HG03066 (cell line): ENCODE results near the gene MAN2A2.
"Not testable (repeated sequence)": the region's sequence is repeated elsewhere in the genome, so short reads cannot be mapped to it uniquely, and the experiment has no call there.

Experiments
- ATAC-seq: cut with Tn5 transposase; IDR thresholded peaks from one replicate; pipeline ENCODE4 v1.9.1; 2021; ENCODE audit warnings: low read depth; ENCODE audit not compliant: unreplicated experiment

MAN2A2 gene

DNA sequence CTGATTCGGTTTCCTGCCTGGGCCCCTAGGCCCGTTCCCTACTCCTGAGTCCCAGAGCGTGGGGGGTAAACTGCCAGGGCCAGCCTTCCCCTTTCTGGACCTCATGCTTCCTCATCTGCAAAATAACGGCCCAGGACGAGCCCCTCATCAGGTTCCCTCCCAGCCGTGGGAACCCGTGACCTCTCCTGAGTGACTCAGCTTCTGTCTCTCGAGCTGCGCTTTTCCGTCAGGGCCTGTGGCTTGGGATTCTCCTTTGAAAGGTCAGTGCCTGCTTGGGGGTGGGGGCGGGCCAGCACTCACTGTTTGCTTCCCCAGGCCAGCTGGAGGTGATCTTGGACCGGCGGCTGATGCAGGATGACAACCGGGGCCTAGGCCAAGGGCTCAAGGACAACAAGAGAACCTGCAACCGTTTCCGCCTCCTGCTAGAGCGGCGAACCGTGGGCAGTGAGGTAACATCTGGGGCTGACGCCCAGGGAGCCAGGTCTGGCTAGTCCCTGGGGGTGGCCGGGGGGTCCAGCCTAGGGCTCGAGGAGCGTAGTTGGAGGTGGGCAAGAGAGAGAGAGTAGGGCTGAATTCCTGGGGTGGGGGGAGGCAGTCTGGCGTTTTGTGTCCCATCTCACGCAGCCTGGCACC, 12.8 kb downstream of the MAN2A2 start:
- ATAC-seq: no peak

GRCh38 chr15:90916461-90916860, 13.4 kb downstream of the MAN2A2 start:
- ATAC-seq: no peak

DNA sequence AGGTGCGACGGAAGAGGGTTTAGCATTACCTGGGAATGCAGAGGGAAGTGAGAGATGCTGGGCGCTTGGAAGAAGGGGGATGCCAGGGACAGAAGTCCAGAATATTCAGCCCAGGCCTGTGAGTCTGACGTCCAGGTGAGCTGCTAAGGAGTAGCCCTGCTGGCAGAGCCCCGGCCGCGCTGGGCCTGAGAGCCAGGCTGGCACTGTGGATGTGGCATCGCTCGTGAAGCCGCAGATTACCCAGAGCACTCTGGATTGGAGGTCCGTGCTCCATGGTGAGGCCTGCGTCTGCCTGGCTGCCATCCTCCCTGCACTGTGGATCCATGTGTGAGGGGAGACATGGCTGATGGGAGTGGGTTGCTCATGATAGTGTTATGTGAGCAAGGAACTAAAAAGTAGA, 14.5 kb downstream of the MAN2A2 start:
- no peak for ATAC-seq

DNA sequence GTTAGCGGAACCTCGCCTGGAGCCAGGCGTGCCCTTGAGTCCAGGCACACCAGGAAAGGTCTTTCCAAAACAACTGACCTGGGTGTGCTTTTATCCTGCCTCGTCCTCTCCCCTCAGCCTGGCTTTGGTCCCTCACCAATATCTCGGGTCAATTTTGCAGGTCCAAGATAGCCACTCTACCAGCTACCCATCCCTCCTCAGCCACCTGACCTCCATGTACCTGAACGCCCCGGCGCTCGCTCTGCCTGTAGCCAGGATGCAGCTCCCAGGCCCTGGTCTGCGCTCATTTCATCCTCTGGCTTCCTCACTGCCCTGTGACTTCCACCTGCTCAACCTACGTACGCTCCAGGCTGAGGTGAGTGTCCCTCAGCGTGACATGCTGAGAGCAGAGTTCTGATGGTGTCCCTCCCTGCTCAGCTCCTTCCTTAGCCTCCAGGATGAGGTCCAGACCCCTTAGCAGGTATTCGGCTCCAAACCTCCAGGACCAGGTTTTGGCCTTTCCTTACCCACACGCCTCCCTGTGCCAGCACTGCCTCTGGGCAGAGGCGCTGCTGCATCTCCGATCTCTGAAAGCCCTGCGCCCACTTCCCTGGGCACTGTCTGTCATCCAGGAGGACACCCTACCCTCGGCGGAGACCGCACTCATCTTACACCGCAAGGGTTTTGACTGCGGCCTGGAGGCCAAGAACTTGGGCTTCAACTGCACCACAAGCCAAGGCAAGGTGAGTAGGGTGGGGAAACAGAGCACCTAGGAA, 15.1 kb downstream of the MAN2A2 start:
- no peak for ATAC-seq

DNA sequence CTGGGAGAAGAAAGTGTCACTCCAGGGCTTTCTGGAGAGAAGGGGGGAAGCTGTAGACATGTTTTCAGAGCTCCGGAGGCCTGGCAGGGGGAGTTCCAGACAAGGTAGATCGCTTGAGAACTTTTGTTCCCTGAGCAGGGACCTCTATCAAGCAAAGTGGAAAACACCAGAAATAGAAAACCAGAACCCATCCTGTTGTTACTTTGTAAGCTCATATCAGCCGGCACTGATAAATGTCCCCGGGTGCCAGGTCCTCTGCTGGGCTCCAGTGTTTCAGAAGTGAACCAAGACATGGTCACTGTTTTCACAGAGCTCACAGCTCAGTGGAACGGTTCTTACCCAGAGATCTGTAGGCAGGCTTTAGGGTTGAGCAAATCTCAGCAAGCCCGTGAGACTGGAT, 15.7 kb downstream of the MAN2A2 start:
- ATAC-seq: no peak

GRCh38 chr15:90921887-90922286, 18.8 kb downstream of the MAN2A2 start:
- ATAC-seq: no peak

DNA sequence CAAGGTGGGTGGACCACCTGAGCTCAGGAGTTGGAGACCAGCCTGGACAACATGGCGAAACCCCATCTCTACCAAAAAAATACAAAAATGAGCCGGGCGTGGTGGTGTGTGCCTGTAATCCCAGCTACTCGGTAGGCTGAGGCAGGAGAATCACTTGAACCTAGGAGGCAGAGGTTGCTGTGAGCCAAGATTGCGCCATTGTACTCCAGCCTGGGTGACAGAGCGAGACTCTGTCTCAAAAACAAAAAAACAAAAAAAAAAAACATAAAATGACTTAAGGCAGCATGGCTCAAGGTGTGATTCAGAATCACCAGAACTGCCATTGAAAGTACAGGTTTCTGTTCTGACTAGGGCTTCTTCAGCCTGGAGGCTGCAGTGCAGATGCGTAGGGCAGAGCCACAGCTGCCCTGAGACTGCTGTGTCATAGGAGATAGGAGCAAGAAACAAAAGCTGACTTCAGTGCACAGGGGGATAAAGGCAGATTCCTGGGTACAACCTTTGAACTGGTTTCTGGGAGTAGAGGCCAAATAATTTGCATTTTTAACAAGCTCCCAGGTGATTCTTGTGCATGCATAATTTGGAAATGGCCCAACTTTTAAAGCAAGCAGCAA, 19.7 kb downstream of the MAN2A2 start:
- ATAC-seq: peak; percentile 89

DNA sequence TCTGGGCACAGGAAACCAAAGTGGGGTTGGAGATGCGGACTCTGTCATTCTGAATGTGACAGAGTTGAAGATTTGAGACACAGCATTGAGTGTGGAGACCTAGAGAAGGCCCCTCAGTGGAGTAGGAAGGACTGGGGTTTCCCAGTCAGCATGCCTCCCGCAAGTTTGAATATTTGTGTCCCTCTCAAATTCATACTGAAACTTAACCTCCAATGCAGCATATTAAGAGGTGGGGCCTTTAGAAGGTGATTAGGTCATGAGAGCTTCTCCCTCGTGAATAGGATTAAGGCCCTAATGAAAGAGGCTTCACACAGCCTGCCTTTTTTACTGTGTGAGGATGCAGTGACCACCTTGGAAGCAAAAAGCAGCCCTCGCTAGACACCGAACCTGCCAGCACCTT, 21.3 kb downstream of the MAN2A2 start:
- ATAC-seq: peak; percentile 58

GRCh38 chr15:90926766-90927165, 23.7 kb downstream of the MAN2A2 start:
- ATAC-seq: not testable (repeated sequence)

DNA sequence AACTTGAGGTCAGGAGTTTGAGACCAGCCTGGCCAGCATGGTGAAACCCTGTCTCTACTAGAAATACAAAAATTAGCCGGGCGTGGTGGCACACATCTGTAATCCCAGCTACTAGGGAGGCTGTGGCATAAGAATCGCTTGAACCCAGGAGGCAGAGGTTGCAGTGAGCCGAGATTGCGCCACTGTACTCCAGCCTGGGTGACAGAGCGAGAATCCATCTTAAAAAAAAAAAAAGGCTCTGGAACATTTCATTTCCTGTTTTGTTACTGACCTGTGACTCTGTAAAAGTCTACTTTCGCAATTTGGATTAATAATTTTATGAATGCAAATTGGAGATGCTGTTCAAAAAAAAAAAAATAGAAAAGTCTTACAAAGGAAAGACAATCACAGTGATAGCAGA, 25.0 kb downstream of the MAN2A2 start:
- ATAC-seq: not testable (repeated sequence)

- ATAC-seq: no peak
These were observed 26.3 kb downstream of the MAN2A2 start for GRCh38 chr15:90929246-90930019.

GRCh38 chr15:90930861-90931574, 27.9 kb downstream of the MAN2A2 start:
- no peak for ATAC-seq

GRCh38 chr15:90931575-90931827, 28.4 kb downstream of the MAN2A2 start:
- ATAC-seq: no peak

- ATAC-seq: peak; percentile 52
These were observed 28.9 kb downstream of the MAN2A2 start, which contains the start of gene HDDC3 for GRCh38 chr15:90931828-90932659. TSS of gene HDDC3 (minus strand) at chr15:90932549. CDS start at chr15:90932540, 9 bp downstream.

GRCh38 chr15:90932660-90932991, 29.5 kb downstream of the MAN2A2 start:
- ATAC-seq: no peak

GRCh38 chr15:90933301-90933700, 30.2 kb downstream of the MAN2A2 start:
- no peak for ATAC-seq

GRCh38 chr15:90934256-90934948, 31.3 kb downstream of the MAN2A2 start:
- ATAC-seq: peak; percentile 31

GRCh38 chr15:90934949-90935751, 32.0 kb downstream of the MAN2A2 start, which contains the start of gene UNC45A:
TSS of gene UNC45A (plus strand) at chr15:90935285. CDS start at chr15:90935325, 40 bp downstream.
- peak; percentile 65 for ATAC-seq
